ENCODE measurements around the gene KCNK15. TPM values are rescaled to one million over a fixed set of nuclear protein-coding genes. Genes with fewer than 3 reads are reported as not detected.

KCNK15 gene
- total and polyA plus RNA-seq, 8 donors, result 0.09 to 3.1 (median 1.8) TPM; not detected in 5

GRCh38 chr20:44742304-44743079, 3.2 kb upstream of the KCNK15 start:
- Histone ChIP-seq H3K9me3 (no peaks in the 10 kb centered on the region), H3K4me3 (no peak overlapping the region), H3K27ac (no peak overlapping the region), H3K4me1 (peaks cover 16 to 19% of the 10 kb centered on the region in 2 donors), H3K36me3 (no peaks in the 10 kb centered on the region), H3K27me3 (peaks cover 0 to 27% of the 10 kb centered on the region in 2 donors)
- ATAC-seq (no peak), DNase-seq (no peak)
- TF ChIP-seq CTCF (IDR thresholded peaks at IDR 0.05), result no peak
- intact Hi-C loops (cut with DNase I), result no loop called here

- intact Hi-C loops (cut with DNase I), result no loop called here
- TF ChIP-seq CTCF (IDR thresholded peaks at IDR 0.05), result no peak
These were observed 2.5 kb upstream of the KCNK15 start for GRCh38 chr20:44743080-44743701.

GRCh38 chr20:44743916-44744655, 1.6 kb upstream of the KCNK15 start:
- intact Hi-C loops (cut with DNase I), result no loop called here
- H3K27ac ChIP-seq, result no peak overlapping the region
- TF ChIP-seq CTCF (IDR thresholded peaks at IDR 0.05), result no peak
- no peaks in the 10 kb centered on the region for H3K9me3 ChIP-seq
- H3K4me1 ChIP-seq, result peaks cover 16 to 25% of the 10 kb centered on the region in 2 donors
- no peak for DNase-seq
- no peaks in the 10 kb centered on the region for H3K36me3 ChIP-seq
- ATAC-seq, result no peak
- peaks cover 0 to 27% of the 10 kb centered on the region in 2 donors for H3K27me3 ChIP-seq
- no peak overlapping the region for H3K4me3 ChIP-seq

More at GRCh38 chr20:44743080-44743701, 2.5 kb upstream of the KCNK15 start:
- Histone ChIP-seq H3K9me3 (no peaks in the 10 kb centered on the region), H3K27me3 (peaks cover 0 to 27% of the 10 kb centered on the region in 2 donors), H3K36me3 (no peaks in the 10 kb centered on the region), H3K27ac (no peak overlapping the region), H3K4me3 (no peak overlapping the region), H3K4me1 (peaks cover 16 to 25% of the 10 kb centered on the region in 2 donors)
- ATAC-seq, result no peak
- no peak for DNase-seq

GRCh38 chr20:44745122-44745597, 505 bp upstream of the KCNK15 start:
- DNase-seq, result no peak
- no peak for ATAC-seq
- no peak for TF ChIP-seq CTCF (IDR thresholded peaks at IDR 0.05)
- peaks cover 18 to 25% of the 10 kb centered on the region in 2 donors for H3K4me1 ChIP-seq
- H3K27me3 ChIP-seq, result peaks cover 0 to 35% of the 10 kb centered on the region in 2 donors
- H3K27ac ChIP-seq, result no peak overlapping the region
- H3K36me3 ChIP-seq, result no peaks in the 10 kb centered on the region
- intact Hi-C loops (cut with DNase I), result no loop called here
- no peaks in the 10 kb centered on the region for H3K9me3 ChIP-seq
- no peak overlapping the region for H3K4me3 ChIP-seq

Measured in left lung (tissue), 10 donors.